ENCODE measurements around the gene RAB32.

RAB32 gene

DNA sequence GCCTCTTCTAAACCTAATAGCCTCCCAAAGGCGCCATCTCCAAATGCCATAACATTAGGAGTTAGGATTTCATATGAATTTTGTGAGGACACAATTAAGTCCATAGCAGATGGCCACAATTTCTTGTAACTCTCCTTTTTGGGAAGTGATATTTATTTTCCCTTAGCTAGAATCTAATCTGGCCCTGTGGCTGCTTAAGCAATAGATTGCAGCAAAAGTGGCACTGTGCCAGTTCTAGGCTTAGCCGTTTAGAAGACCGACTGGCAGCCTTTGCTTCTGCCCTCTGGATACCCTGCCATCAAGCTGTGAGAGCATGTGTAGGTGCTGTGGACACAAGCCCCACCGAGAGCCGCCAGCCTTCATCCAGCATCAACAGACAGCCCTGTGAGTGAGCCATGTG lies 39.2 kb downstream of the RAB32 start:
- DNase-seq (ENCODE audit: low read depth): no peak

DNA sequence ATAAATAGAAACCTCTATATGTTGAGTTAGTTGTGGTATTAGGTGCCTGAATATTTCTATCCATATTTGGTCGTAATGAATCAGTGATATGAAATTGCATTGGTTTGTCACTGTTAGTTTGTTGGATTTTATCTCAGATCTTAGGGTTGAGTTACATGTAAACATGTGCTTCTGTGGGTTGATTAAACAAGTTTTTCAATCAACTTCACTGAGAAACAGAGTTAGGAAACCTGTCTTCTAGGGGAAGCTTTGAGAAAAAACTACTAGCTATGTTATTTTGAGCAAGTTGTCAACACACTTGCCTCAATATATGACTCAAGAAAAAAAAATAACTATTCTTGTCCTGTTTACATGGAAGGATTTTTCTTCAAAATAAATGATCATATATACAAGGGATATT lies 40.3 kb downstream of the RAB32 start:
- DNase-seq (ENCODE audit: low read depth): no peak

DNA sequence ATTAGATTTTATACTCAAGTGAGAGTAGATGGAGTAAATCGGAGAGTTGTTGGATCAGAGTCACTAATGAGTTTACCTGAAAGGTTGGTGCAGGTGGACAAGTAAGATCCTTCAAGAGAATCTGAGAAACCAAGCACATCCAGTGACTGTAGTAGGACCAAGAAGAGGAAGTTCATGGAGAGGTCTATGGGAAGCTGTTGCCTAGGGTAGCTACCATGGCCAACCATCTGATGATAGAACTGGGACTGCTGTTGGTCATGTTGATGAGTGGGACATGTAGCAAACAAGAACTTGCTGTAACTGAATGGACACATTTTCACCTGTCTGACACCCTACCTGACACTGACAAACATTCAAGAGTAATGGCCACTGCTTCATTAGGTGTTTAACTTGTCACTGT lies 43.8 kb downstream of the RAB32 start:
- no peak for DNase-seq (ENCODE audit: low read depth)

DNA sequence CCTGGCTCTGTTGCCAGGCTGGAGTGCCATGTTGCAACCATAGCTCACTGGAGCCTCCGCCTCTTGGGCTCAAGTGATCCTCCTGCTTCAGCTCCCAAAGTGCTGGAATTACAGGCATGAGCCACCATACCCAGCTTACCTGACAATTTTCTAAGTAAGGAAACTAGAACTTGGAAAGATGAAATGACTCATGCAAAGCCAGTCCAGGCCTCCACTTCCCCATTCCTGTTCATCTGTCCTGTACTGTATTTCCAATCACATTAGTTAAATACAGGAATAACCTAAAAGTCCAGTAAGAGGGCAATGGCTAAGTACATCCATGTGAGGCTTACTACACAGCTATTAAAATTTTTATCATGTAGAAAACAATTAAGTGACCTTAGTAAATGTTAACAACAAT lies 46.9 kb downstream of the RAB32 start:
- no peak for DNase-seq (ENCODE audit: low read depth)

DNA sequence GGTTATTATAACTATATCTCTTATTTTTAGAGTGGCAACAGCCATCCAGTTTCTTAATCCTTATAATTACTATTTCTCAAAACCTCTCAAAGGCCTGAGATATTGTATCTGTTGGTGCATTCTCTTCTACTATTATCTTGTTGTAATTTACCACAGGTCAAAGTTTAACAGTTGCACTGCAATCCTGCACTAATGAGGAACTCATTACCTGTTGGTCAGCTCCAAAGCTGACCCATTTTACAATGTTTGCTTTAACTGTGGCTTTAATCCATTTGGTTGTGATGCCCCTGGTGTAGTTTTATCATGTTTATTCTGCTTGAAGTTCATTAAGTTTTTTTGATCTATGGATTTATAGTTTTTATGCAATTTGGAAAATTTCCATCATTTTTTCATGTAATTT lies 48.8 kb downstream of the RAB32 start:
- DNase-seq (ENCODE audit: low read depth): no peak

DNA sequence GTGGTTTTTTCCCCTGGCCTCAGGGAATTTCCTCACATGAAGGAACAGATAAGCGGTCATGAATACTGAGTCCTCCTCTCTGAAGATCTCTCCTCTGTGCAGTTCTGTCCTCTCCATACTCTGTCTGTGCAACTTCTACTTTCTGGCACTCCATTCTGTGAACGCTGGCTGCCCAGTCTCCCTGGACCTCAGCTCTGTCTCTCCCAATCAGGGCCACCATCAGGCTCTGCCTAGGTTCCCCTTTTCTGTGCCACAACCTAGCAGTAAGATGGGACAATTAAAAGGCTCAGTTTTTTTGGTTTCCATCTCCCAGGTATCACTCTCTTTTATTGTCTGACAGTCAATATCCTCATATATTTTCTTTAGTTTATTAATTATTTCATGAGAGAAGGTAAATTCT lies 50.4 kb downstream of the RAB32 start:
- no peak for DNase-seq (ENCODE audit: low read depth)

DNA sequence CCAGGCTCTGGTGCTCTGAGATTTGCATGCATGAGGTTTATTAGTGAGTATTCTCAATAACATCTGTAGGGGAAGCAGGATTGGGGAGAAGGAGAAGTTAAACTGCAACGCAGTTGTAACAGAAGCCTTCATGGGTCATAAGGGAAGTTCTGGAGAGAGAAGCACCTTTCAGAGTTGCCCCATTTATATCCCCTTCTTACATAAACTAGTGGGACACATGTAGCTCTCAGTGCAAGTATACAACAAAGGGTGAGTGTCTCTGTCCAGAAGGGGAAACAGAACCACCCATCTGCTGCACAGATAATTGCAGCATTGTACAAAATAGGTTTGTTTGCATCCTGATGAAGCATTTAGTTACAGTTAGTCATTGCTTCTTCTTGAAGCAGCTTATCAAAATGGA lies 50.9 kb downstream of the RAB32 start:
- no peak for DNase-seq (ENCODE audit: low read depth)

DNA sequence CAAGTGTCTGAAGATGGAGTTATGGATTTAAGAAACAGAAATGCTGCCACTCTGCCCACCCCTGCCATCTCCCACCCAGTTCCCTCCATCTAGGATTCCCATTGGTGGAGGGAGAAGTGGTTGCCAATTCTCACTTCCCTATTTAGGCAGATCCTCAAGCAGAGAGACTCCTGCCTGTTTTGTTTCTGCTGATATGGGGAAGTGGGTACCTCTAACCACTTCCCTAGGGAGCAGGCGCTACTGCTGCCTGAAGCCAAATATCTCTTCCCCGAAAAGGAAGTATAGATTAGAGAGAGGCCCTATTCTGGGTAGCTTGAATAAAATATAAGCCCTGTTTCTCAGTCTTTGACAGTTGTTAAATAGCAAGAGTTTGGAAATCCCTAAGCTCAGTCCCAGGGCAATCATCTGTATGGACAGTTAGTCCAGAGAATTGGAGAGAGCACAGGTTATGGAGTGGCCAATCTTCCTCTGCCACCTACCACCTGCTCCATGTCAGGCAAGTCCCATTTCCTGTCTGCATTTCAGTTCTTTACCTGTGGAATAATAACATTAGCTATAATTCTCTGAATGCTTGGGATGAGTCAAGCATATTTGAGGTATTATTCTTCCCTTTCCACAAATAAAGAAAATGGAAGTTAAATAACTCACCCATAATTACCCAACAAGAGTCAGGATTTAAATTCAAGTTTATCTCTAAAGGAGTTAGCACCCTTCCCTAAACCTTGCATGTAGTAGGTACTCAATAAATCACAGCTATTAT lies 52.5 kb downstream of the RAB32 start:
- no peak for DNase-seq (ENCODE audit: low read depth)

DNA sequence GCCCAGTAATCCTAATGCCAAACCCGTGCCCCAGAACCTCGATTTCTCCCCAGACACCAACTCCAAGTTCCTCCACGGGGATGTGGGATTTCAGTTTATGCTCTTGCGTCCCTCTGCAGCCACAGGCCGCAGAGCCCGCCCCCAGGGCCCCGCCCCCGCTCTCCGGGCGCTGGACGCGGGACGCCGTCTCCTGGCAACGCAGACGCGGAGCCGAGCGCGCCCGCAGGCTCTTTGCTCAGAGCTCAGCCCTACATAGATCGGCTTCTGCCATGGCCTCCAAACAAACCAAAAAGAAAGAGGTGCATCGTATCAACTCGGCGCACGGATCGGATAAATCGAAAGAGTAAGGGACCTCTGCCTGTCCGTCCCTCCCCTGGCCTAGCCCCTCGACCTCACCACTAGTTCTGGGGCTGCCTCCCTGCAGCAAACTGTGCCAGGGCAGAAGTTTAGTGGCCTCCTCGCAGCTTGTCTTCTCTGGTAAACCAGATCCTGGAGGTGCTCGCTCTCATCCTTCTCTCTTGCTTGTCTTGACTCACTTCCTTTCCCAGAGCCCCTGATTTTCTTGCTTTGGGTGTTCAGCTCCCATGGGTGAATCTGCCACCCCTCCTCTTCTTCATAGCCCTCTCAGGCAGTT lies 55.3 kb downstream of the RAB32 start, which contains the start of gene ADGB:
Gene ADGB (plus strand): TSS at position 201 of the 634 bp plus-strand sequence. CDS start 69 bp downstream, at position 270.
- DNase-seq (ENCODE audit: low read depth): no peak

DNA sequence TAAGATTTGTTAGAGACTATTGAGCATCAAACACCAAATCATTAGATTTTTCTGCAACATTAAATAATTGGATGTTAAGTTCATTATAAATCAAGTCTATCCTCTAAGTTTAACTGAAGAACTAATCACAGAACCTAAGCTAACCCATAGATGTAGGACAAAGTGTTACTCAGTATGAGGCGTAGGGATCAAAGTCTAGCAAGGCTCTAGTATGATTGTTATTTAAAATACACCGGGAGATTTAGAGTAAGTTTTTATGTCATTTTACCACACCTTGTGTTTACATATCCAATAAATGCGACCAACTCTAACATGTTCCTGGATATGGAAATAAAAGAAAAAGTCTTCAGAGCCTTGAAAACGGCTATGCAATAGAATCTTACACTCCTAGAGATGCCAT lies 57.7 kb downstream of the RAB32 start:
- DNase-seq (ENCODE audit: low read depth): no peak

- no peak for DNase-seq (ENCODE audit: low read depth)
Observed at GRCh38 chr6:146602526-146602925, 58.9 kb downstream of the RAB32 start.

All from activated T-cell treated with anti-CD3 and anti-CD28 coated beads for 48 hours (primary cell).